SK-N-SH (cell line): ENCODE measurements around the gene ZBTB49. TPM values are rescaled to one million over a fixed set of nuclear protein-coding genes. Genes with fewer than 3 reads are reported as not detected.

Source experiments
- CTCF ChIA-PET: fragments of 300-600, 350-600 bp; formaldehyde crosslinking; extraction: SDS; loops from one replicate; lab custom pipeline; 2021; lab: Yijun Ruan, JAX
- POLR2A ChIA-PET: fragments of 350-600 bp; sonication (Branson Sonifier 250); formaldehyde crosslinking; extraction: SDS; loops from one replicate; lab custom pipeline; 2020; ENCODE audit warnings: antibody characterized with exemption, inconsistent platforms; lab: Yijun Ruan, JAX
- DNase-seq: peaks from one replicate; pipeline ENCODE4 v3.0.0; 2012
- H2AFZ ChIP-seq: fragments of 200-600 bp; sonication (generic); 2 replicates; pipeline ENCODE4 v1.8.1; 2016; ENCODE audit warnings: antibody characterized with exemption, mild to moderate bottlenecking, low read depth
- H3F3A ChIP-seq: fragments of 200-600 bp; sonication (generic); replicated peaks from 2 replicates; pipeline ENCODE3; 2016; ENCODE audit warnings: antibody characterized with exemption, mild to moderate bottlenecking; ENCODE audit not compliant: insufficient read depth
- H3K27ac ChIP-seq, 2 experiments: fragments of 200-500 bp in 1 of 2; fragments of 200-600 bp in 1 of 2; sonication (Bioruptor generic) in 1 of 2; sonication (generic), shearing (Covaris generic) in 1 of 2; 2 replicates each; pipeline versions ENCODE4 v1.5.1 to v1.6.1; 2014 to 2016; ENCODE audit warnings: low read depth in 2 of 2, inconsistent platforms in 1 of 2, low read length in 1 of 2, mild to moderate bottlenecking in 1 of 2, mixed read lengths in 1 of 2
- H3K27me3 ChIP-seq: fragments of 200-600 bp; sonication (generic), shearing (Covaris generic); 2 replicates; pipeline ENCODE4 v1.6.1; 2016; ENCODE audit warnings: mixed run types; ENCODE audit not compliant: insufficient read depth
- H3K36me3 ChIP-seq, 2 experiments: fragments of 200-500 bp in 1 of 2; fragments of 200-600 bp in 1 of 2; sonication (Bioruptor generic) in 1 of 2; sonication (generic) in 1 of 2; replicated peaks in 1 of 2; 2 replicates each; pipeline versions ENCODE3 to v1.5.1; 2014 to 2016; ENCODE audit warnings: low read length in 1 of 2, mild to moderate bottlenecking in 1 of 2; ENCODE audit not compliant: insufficient read depth in 2 of 2, control insufficient read depth in 1 of 2
- H3K4me1 ChIP-seq, 2 experiments: fragments of 200-500 bp in 1 of 2; fragments of 200-600 bp in 1 of 2; sonication (Bioruptor generic) in 1 of 2; sonication (generic), shearing (Covaris generic) in 1 of 2; 2 replicates each; pipeline versions ENCODE4 v1.5.1 to v1.6.1; 2014 to 2016; ENCODE audit warnings: low read depth in 1 of 2, low read length in 1 of 2, mixed run types in 1 of 2; ENCODE audit not compliant: insufficient read depth in 2 of 2, control insufficient read depth in 1 of 2
- H3K4me2 ChIP-seq: fragments of 200-600 bp; sonication (generic), shearing (Covaris generic); 2 replicates; pipeline ENCODE4 v1.6.1; 2017; ENCODE audit warnings: mixed run types
- H3K4me3 ChIP-seq, 2 experiments: fragments of 200-500 bp in 1 of 2; fragments of 200-600 bp in 1 of 2; sonication (Bioruptor generic) in 1 of 2; sonication (generic), shearing (Covaris generic) in 1 of 2; 2 replicates each; pipeline versions ENCODE4 v1.5.1 to v1.8.1; 2014 to 2016; ENCODE audit warnings: low read depth in 2 of 2, inconsistent platforms in 1 of 2, low read length in 1 of 2, mild to moderate bottlenecking in 1 of 2, mixed read lengths in 1 of 2, moderate library complexity in 1 of 2
- H3K79me2 ChIP-seq: fragments of 200-600 bp; sonication (generic); 2 replicates; pipeline ENCODE4 v1.8.1; 2017; ENCODE audit warnings: mild to moderate bottlenecking; ENCODE audit not compliant: insufficient read depth
- H3K9ac ChIP-seq: fragments of 200-600 bp; sonication (generic); 2 replicates; pipeline ENCODE4 v1.6.1; 2017; ENCODE audit warnings: mixed run types
- H3K9me2 ChIP-seq: fragments of 200-600 bp; sonication (generic); 2 replicates; pipeline ENCODE4 v1.6.1; 2017; ENCODE audit warnings: mixed run types
- H3K9me3 ChIP-seq: fragments of 200-600 bp; sonication (generic); 2 replicates; pipeline ENCODE4 v1.6.1; 2017; ENCODE audit warnings: mixed run types, mild to moderate bottlenecking, moderate library complexity
- H4K20me1 ChIP-seq: fragments of 200-600 bp; sonication (generic); 2 replicates; pipeline ENCODE4 v1.6.1; 2017; ENCODE audit warnings: mild to moderate bottlenecking, mixed run types; ENCODE audit not compliant: insufficient read depth
- ELF1 ChIP-seq: IDR thresholded peaks from 2 replicates; pipeline ENCODE4 v1.4.0; 2012
- EZH2phosphoT487 ChIP-seq: fragments of 200-600 bp; sonication (generic); IDR thresholded peaks from 2 replicates; pipeline ENCODE4 v1.6.1; 2017; ENCODE audit warnings: low read depth, mixed run types, mild to moderate bottlenecking, antibody characterized with exemption, moderate library complexity, borderline replicate concordance
- FOSL2 ChIP-seq: IDR thresholded peaks from 2 replicates; pipeline ENCODE4 v1.4.0; 2012; ENCODE audit warnings: low read depth, mild to moderate bottlenecking, moderate library complexity, borderline replicate concordance
- FOXM1 ChIP-seq: IDR thresholded peaks from 2 replicates; pipeline ENCODE4 v1.4.0; 2012; ENCODE audit warnings: low read depth, mild to moderate bottlenecking
- GATA2 ChIP-seq: sonication (generic); formaldehyde crosslinking; IDR thresholded peaks from 2 replicates; pipeline ENCODE4 v1.5.0; 2020; ENCODE audit warnings: mild to moderate bottlenecking, missing genetic modification reagents
- JUND ChIP-seq: IDR thresholded peaks from 2 replicates; pipeline ENCODE4 v1.4.0; 2012
- MEF2A ChIP-seq: IDR thresholded peaks from 2 replicates; pipeline ENCODE4 v1.4.0; 2012; ENCODE audit warnings: low read depth, borderline replicate concordance
- MXI1 ChIP-seq: IDR thresholded peaks from 2 replicates; pipeline ENCODE4 v1.6.1; 2012; ENCODE audit warnings: mild to moderate bottlenecking, low read depth, low read length, improper control_type of control experiment
- NRF1 ChIP-seq: IDR thresholded peaks from 2 replicates; pipeline ENCODE4 v1.6.1; 2012; ENCODE audit warnings: low read depth, mild to moderate bottlenecking, low read length
- RCOR1 ChIP-seq: fragments of 150-350 bp; IDR thresholded peaks from 2 replicates; pipeline ENCODE4 v1.6.1; 2017; ENCODE audit warnings: antibody characterized with exemption, low read length
- REST ChIP-seq: IDR thresholded peaks from 2 replicates; pipeline ENCODE4 v1.6.1; 2012; ENCODE audit warnings: mild to moderate bottlenecking, low read depth, low read length, moderate library complexity
- RFX5 ChIP-seq: IDR thresholded peaks from 2 replicates; pipeline ENCODE4 v1.6.1; 2012; ENCODE audit warnings: mild to moderate bottlenecking, improper control_type of control experiment, low read length
- RXRA ChIP-seq: IDR thresholded peaks from 2 replicates; pipeline ENCODE4 v1.4.0; 2012; ENCODE audit warnings: low read depth, mild to moderate bottlenecking, borderline replicate concordance
- USF2 ChIP-seq: fragments of 150-350 bp; IDR thresholded peaks from 2 replicates; pipeline ENCODE4 v1.6.1; 2017; ENCODE audit warnings: antibody characterized with exemption, low read length, low read depth, borderline replicate concordance
- WGBS: methylation state at CpG from one replicate; pipeline ENCODE4 v1.1.6; 2017; ENCODE audit warnings: low lambda C conversion rate; 5-methylcytosine and 5-hydroxymethylcytosine counted together
- polyA plus RNA-seq, 3 experiments: library from polyadenylated mRNA; depleted of rRNA; stranded (reverse); fragments of >200 nt; gene quantifications; 2 replicates each; pipeline ENCODE4 v1.2.3, GENCODE V29; 2012
- TF ChIP-seq, protein P1 (sequence below): fragments of 200-600 bp; sonication (generic); IDR thresholded peaks from 2 replicates; pipeline ENCODE4 v1.6.1; 2017; ENCODE audit warnings: antibody characterized with exemption, mild to moderate bottlenecking, moderate library complexity

Gene ZBTB49
- polyA plus RNA-seq, 1 of the 3 experiments (the other 2 are of a cell fraction) = 3.1 TPM

DNA sequence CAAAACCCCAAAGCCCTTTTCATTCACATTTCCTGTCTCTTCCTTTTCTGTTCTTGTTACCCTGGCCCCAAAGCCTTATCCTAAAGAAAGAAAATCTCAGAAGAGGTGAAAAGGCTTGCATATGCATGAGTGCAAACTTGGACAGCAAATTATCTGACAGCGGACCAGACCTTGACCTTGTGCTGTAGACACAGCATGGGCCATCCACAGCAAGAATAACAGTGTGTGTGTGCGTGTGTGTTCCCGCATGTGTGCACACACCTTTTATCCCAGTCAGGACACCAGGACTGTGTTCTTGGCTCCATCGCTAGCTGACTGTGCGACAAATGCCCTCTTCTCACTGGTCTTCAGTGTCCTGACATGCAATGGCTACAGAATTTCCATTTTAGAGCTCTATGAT, 35.3 kb downstream of the ZBTB49 start:
- CTCF ChIA-PET = interaction anchor here (1.4 to 1.8 kb wide), 3 partner anchors 10 to 15 kb away, joined by 3 to 6 read pairs (median 4); no protein-coding TSS in a partner anchor

DNA sequence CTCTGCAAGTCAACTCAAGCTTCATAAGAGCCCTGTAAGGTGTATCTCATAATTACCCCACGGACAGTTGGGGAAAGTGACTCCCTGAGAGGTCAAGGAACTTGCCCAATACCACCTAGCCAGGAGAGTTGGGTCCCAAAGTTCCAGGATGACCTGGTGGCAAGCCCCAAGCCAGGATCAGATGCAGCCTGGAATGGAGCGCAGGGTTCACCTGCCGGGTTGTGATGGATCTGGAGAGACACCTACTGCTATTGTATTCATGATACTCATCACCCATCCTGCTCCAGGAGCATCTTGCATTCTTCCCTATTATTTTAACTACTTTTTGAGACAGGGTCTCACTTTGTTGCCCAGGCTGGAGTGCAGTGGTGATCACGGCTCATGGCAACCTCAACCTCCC, 36.1 kb downstream of the ZBTB49 start:
- TF ChIP-seq RXRA = no peak
- TF ChIP-seq, protein P1, sequence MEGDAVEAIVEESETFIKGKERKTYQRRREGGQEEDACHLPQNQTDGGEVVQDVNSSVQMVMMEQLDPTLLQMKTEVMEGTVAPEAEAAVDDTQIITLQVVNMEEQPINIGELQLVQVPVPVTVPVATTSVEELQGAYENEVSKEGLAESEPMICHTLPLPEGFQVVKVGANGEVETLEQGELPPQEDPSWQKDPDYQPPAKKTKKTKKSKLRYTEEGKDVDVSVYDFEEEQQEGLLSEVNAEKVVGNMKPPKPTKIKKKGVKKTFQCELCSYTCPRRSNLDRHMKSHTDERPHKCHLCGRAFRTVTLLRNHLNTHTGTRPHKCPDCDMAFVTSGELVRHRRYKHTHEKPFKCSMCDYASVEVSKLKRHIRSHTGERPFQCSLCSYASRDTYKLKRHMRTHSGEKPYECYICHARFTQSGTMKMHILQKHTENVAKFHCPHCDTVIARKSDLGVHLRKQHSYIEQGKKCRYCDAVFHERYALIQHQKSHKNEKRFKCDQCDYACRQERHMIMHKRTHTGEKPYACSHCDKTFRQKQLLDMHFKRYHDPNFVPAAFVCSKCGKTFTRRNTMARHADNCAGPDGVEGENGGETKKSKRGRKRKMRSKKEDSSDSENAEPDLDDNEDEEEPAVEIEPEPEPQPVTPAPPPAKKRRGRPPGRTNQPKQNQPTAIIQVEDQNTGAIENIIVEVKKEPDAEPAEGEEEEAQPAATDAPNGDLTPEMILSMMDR = no peak
- no peak for TF ChIP-seq GATA2 (CRISPR knock-in tag)
- TF ChIP-seq EZH2phosphoT487 = no peak
- TF ChIP-seq MEF2A = no peak
- TF ChIP-seq USF2 = no peak
- no peak for TF ChIP-seq MXI1
- no peak for TF ChIP-seq FOXM1
- no peak for TF ChIP-seq ELF1
- TF ChIP-seq REST = no peak
- TF ChIP-seq NRF1 = no peak
- no peak for TF ChIP-seq JUND
- no peak for TF ChIP-seq FOSL2
- TF ChIP-seq, all 33 proteins: peak for 0
- no peak overlapping the region for H3K9ac ChIP-seq
- peaks cover 0 to 10% of the 10 kb centered on the region in 2 experiments for H3K36me3 ChIP-seq
- no peaks in the 10 kb centered on the region for H3F3A ChIP-seq
- H3K27ac ChIP-seq = no peak overlapping the region
- no peaks in the 10 kb centered on the region for H3K27me3 ChIP-seq
- ChIA-PET POLR2A (no interaction called here), CTCF (interaction anchor here (1.6 kb wide), 1 partner anchor 13 kb away, joined by 4 read pairs; no protein-coding TSS in a partner anchor)
- H2AFZ ChIP-seq = no peak overlapping the region
- no peaks in the 10 kb centered on the region for H3K79me2 ChIP-seq
- H3K9me3 ChIP-seq = no peaks in the 10 kb centered on the region
- no peak for DNase-seq
- H3K4me1 ChIP-seq = no peaks in the 10 kb centered on the region; a peak in 1 of 4 replicates
- H3K4me3 ChIP-seq = no peak overlapping the region
- no peak overlapping the region for H3K4me2 ChIP-seq
- H4K20me1 ChIP-seq = no peaks in the 10 kb centered on the region
- no peaks in the 10 kb centered on the region for H3K9me2 ChIP-seq
- 61% methylated on average over 4 of the region's 4 CpGs for WGBS

More for the DNA sequence above, 35.3 kb downstream of the ZBTB49 start:
- no peak overlapping the region for H2AFZ ChIP-seq
- no peaks in the 10 kb centered on the region for H3K27me3 ChIP-seq
- DNase-seq = no peak
- no peaks in the 10 kb centered on the region for H4K20me1 ChIP-seq
- H3K27ac ChIP-seq = no peak overlapping the region
- peaks cover 3 to 16% of the 10 kb centered on the region in 2 experiments for H3K36me3 ChIP-seq
- POLR2A ChIA-PET = no interaction called here
- H3K79me2 ChIP-seq = no peaks in the 10 kb centered on the region
- no peaks in the 10 kb centered on the region; a peak in 1 of 4 replicates for H3K4me1 ChIP-seq
- 92% methylated on average over 5 of the region's 5 CpGs for WGBS
- no peaks in the 10 kb centered on the region for H3K9me3 ChIP-seq
- H3K4me3 ChIP-seq = no peak overlapping the region
- TF ChIP-seq RCOR1 = no peak
- TF ChIP-seq RFX5 = no peak
- no peak overlapping the region for H3K9ac ChIP-seq
- H3K9me2 ChIP-seq = no peaks in the 10 kb centered on the region
- H3F3A ChIP-seq = no peaks in the 10 kb centered on the region
- no peak overlapping the region for H3K4me2 ChIP-seq
